Subcutaneous abdominal adipose tissue (tissue), 5 donors: Measurements from ENCODE around the gene ADGRD1.

Experiments used
- H3K27ac ChIP-seq: one replicate; pipeline ENCODE4 v1.7.0; 2013; ENCODE audit warnings: low read depth, mild to moderate bottlenecking, inconsistent platforms, low read length, moderate library complexity
- H3K27me3 ChIP-seq, 5 donors: one replicate each; pipeline ENCODE4 v1.7.0; 2013; ENCODE audit warnings: low read length in 5 of 5, inconsistent platforms in 1 of 5; ENCODE audit not compliant: control insufficient read depth in 5 of 5, insufficient read depth in 4 of 5
- H3K36me3 ChIP-seq, 5 donors: one replicate each; pipeline ENCODE4 v1.7.0; 2013; ENCODE audit warnings: low read length in 5 of 5; ENCODE audit not compliant: control insufficient read depth in 5 of 5, insufficient read depth in 5 of 5
- H3K4me1 ChIP-seq, 5 donors: one replicate each; pipeline ENCODE4 v1.7.0; 2013; ENCODE audit warnings: low read length in 5 of 5, mild to moderate bottlenecking in 3 of 5, moderate library complexity in 1 of 5; ENCODE audit not compliant: control insufficient read depth in 5 of 5, insufficient read depth in 5 of 5
- H3K4me3 ChIP-seq, 5 donors: one replicate each; pipeline ENCODE4 v1.7.0; 2013; ENCODE audit warnings: low read length in 5 of 5, low read depth in 1 of 5
- H3K9ac ChIP-seq, 5 donors: one replicate each; pipeline ENCODE4 v1.7.0; 2013; ENCODE audit warnings: low read length in 5 of 5, mild to moderate bottlenecking in 4 of 5, moderate library complexity in 3 of 5
- H3K9me3 ChIP-seq, 5 donors: one replicate each; pipeline ENCODE4 v1.7.0; 2013; ENCODE audit warnings: low read length in 5 of 5; ENCODE audit not compliant: control insufficient read depth in 5 of 5
- donor health status: healthy.
- donor health status: healthy.
- donor health status: healthy.
- donor health status: healthy.
- donor health status: healthy.

The ADGRD1 gene

DNA sequence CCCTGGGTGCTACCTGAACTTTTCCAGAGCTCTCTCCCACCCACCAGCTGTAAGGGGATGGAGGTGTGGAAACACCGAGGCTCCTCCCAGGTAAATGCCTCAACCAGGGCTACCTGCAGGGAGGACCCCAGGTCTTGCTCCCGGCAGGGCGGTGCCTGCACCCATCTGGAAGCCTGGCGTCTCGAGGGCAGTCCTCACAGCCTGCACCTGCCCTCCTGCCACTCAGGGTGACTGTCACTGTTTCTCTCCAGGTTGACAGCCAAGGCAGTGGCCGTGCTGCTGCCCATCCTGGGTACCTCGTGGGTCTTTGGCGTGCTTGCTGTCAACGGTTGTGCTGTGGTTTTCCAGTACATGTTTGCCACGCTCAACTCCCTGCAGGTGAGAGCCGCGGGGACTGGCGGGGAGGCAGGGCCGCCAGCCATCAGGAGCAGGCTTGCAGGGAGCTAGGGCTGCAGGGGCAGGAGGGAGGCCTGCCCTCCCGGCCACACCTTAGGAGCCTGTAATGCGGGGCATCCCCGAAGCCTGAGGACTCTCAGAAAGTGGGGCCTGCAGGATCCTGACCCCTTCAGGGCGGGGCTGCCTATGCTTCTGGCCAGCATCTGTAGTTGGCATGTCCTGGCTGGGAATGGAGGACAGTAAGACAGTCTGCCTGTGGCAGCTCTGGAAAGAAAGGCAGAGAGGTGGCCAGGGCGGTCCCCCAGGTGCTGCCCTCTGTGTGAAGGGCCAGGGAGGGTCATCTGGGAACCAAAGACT lies 182.3 kb downstream of the ADGRD1 start:
- Histone ChIP-seq H3K4me1 (peaks cover 0 to 11% (median 5%) of the 10 kb centered on the region in 5 donors), H3K9me3 (no peaks in the 10 kb centered on the region), H3K4me3 (no peak overlapping the region), H3K27ac (no peak overlapping the region), H3K27me3 (peaks cover 0 to 8% (median 3%) of the 10 kb centered on the region in 5 donors), H3K36me3 (peaks cover 0 to 8% (median 0%) of the 10 kb centered on the region in 5 donors), H3K9ac (no peak overlapping the region)

DNA sequence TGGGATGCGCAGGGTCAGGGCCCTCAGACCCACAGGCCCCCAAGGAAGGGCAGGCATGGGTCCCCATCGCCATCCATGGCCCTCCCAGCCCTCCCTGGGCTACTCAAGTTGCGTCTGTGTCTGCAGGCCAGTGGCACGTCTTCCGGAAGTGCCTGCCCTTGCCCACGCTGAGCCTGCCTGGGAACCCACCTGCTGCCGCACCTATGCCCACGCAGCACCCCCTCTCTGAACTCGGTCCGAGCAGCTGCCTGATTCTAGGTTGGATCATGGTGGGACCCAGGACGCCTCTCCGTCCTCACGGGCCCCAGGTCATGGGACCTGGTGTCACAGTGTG lies 182.8 kb downstream of the ADGRD1 start:
- Histone ChIP-seq H3K27me3 (peaks cover 0 to 4% (median 3%) of the 10 kb centered on the region in 5 donors), H3K4me1 (peaks cover 0 to 10% (median 5%) of the 10 kb centered on the region in 5 donors), H3K9ac (no peak overlapping the region), H3K9me3 (no peaks in the 10 kb centered on the region), H3K36me3 (peaks cover 0 to 8% (median 0%) of the 10 kb centered on the region in 5 donors), H3K4me3 (no peak overlapping the region), H3K27ac (no peak overlapping the region)

DNA sequence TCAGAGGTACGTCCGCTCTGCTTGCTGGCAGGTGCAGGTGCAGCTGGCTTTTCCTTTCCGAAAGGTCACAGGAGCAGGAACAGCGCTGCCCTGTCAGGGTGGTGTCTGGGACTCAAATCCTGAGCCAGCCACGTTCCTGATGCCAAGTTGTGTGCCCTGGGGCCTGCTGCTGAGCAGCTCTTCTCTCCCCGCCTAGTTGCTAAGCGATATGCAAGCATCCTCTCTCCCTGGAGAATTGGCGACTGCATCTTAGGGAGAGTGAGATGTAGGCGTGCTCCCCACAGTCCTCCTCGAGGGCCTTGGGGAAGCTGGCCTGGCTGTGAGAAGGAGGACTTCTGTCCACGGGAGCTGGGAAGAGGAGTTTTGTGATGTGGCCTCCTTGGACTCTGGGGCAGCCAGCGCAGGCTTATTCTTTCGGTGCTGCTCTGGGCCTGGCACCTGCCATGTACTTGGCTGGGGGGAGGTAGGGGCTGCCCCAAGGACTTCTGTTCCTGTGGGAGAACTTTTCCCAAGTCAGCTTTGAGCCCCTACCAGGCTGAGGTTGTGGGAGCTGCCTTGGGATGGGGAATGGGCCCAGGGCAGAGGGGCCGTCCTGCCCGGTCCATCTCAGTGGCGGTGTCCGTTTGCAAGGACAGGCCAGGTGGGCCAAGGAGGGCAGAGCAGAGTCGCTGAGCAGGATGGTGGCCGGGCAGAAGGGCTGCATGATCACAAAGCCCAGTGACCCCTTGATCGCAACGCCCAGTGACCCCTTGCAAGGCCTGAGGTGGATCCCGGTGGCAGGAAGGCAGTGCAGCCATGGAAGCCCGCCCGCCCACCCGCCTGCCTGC lies 183.5 kb downstream of the ADGRD1 start:
- Histone ChIP-seq H3K9ac (no peak overlapping the region), H3K36me3 (peaks cover 0 to 8% (median 0%) of the 10 kb centered on the region in 5 donors), H3K27ac (no peak overlapping the region), H3K27me3 (peaks cover 0 to 4% (median 2%) of the 10 kb centered on the region in 5 donors), H3K9me3 (no peaks in the 10 kb centered on the region), H3K4me3 (no peak overlapping the region), H3K4me1 (peaks cover 0 to 3% (median under 1%) of the 10 kb centered on the region in 5 donors)

DNA sequence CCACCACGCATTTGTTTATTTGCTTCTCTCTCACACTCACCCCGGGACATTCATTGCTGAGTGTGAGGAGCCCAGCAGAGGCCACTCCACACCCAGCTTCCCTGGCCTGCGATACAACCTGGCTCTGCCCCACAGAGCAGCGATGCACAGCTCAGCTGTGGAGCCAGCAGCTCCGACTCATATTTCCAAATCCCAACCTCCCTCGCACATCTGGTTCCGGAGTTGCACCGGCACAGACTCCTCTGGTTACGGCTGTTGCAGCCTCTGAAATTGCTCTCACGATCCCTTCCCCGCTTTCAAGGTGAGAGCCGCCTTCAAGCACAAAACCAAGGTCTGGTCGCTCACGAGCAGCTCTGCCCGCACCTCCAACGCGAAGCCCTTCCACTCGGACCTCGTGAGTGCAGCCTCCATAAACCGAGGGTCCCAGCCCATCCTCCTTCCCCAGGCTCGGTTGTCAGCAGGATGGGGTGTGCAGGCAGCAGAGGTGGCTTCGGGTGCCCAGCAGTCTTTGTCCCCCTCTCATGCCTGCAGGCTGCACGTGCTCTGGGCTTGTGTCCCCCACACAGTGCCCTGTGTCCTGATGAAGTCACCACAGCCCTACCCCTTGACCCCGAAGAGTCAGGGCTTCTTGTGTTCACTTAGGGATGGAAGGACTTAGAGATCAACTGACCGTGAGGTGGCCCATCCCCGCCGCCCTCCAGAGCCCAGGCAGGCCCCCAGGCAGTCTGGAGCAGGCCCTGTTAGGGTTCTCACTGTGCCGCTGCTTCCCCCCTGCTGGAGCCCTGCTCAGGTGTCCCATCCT lies 184.3 kb downstream of the ADGRD1 start:
- H3K27ac ChIP-seq = no peak overlapping the region
- H3K36me3 ChIP-seq = peaks cover 0 to 8% (median 0%) of the 10 kb centered on the region in 5 donors
- no peak overlapping the region for H3K4me3 ChIP-seq
- no peaks in the 10 kb centered on the region for H3K9me3 ChIP-seq
- peaks cover 0 to 4% (median 2%) of the 10 kb centered on the region in 5 donors for H3K27me3 ChIP-seq
- no peaks in the 10 kb centered on the region for H3K4me1 ChIP-seq
- no peak overlapping the region for H3K9ac ChIP-seq

DNA sequence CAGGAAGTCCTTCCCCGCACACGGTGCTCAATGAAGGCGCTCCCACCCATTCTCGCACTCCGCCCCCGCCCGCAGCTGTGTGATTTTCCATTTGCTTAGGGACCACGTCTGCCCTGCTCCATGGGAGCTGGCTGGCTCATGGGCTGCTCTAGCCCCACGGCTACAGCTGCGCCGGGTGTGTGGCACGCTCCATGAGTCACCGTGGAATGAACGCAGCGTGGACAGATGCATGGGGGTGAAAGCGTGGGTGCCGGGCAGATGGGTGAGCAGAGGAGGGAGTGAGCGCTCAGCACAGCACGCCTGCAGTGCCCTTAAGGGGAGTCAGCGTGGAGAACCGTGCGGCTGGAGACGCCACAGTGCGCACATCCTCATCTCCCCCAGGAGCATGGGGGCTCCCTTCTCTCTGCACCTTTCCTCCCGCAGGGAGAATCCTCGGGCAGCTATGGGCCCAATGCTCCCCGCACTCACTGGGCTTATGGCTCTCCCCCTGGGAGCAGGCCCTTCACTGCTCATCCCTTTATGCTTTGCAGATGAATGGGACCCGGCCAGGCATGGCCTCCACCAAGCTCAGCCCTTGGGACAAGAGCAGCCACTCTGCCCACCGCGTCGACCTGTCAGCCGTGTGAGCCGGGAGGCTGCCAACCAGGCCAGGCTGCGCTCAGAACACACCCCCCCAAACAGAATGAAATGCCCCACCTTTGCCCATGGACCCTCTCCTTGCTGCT lies 185.1 kb downstream of the ADGRD1 start:
- H3K36me3 ChIP-seq = peaks cover 0 to 8% (median 0%) of the 10 kb centered on the region in 5 donors
- H3K27me3 ChIP-seq = peaks cover 0 to 4% (median 2%) of the 10 kb centered on the region in 5 donors
- no peaks in the 10 kb centered on the region for H3K4me1 ChIP-seq
- no peaks in the 10 kb centered on the region for H3K9me3 ChIP-seq
- no peak overlapping the region for H3K27ac ChIP-seq
- no peak overlapping the region for H3K9ac ChIP-seq
- no peak overlapping the region for H3K4me3 ChIP-seq

- H3K27me3 ChIP-seq = peaks cover 0 to 4% (median 2%) of the 10 kb centered on the region in 5 donors
- H3K9ac ChIP-seq = no peak overlapping the region
- H3K27ac ChIP-seq = no peak overlapping the region
- peaks cover 0 to 8% (median 0%) of the 10 kb centered on the region in 5 donors for H3K36me3 ChIP-seq
- H3K9me3 ChIP-seq = no peaks in the 10 kb centered on the region
- H3K4me3 ChIP-seq = no peak overlapping the region
- no peaks in the 10 kb centered on the region for H3K4me1 ChIP-seq
Measured at GRCh38 chr12:131139363-131140068, 185.8 kb downstream of the ADGRD1 start.

- H3K36me3 ChIP-seq = peaks cover 0 to 8% (median 0%) of the 10 kb centered on the region in 5 donors
Measured at GRCh38 chr12:131140069-131140435, 186.3 kb downstream of the ADGRD1 start.

GRCh38 chr12:131140697-131141096 lies 187.0 kb downstream of the ADGRD1 start:
- H3K27me3 ChIP-seq = peaks cover 0 to 4% (median 2%) of the 10 kb centered on the region in 5 donors
- H3K27ac ChIP-seq = no peak overlapping the region
- no peak overlapping the region for H3K4me3 ChIP-seq
- H3K36me3 ChIP-seq = peaks cover 0 to 7% (median 0%) of the 10 kb centered on the region in 5 donors
- no peaks in the 10 kb centered on the region for H3K9me3 ChIP-seq
- H3K4me1 ChIP-seq = no peaks in the 10 kb centered on the region
- H3K9ac ChIP-seq = no peak overlapping the region

More at GRCh38 chr12:131140069-131140435, 186.3 kb downstream of the ADGRD1 start:
- Histone ChIP-seq H3K9ac (no peak overlapping the region), H3K4me3 (no peak overlapping the region), H3K4me1 (no peaks in the 10 kb centered on the region), H3K27ac (no peak overlapping the region), H3K9me3 (no peaks in the 10 kb centered on the region), H3K27me3 (peaks cover 0 to 4% (median 2%) of the 10 kb centered on the region in 5 donors)

GRCh38 chr12:131141514-131141913 lies 187.8 kb downstream of the ADGRD1 start:
- H3K36me3 ChIP-seq = peaks cover 0 to 5% (median 0%) of the 10 kb centered on the region in 5 donors
- no peak overlapping the region for H3K9ac ChIP-seq
- no peak overlapping the region for H3K4me3 ChIP-seq
- no peaks in the 10 kb centered on the region for H3K9me3 ChIP-seq
- H3K4me1 ChIP-seq = no peaks in the 10 kb centered on the region
- peaks cover 0 to 4% (median 2%) of the 10 kb centered on the region in 5 donors for H3K27me3 ChIP-seq
- no peak overlapping the region for H3K27ac ChIP-seq
